Breast epithelium (tissue), 4 donors: ENCODE measurements around the gene KPNA1. TPM values are rescaled to one million over a fixed set of nuclear protein-coding genes. Genes with fewer than 3 reads are reported as not detected.
"Not testable (repeated sequence)": the region's sequence is repeated elsewhere in the genome, so short reads cannot be mapped to it uniquely, and the experiment has no call there.

Source experiments
- DNase-seq, 2 donors: peaks; one replicate each; pipeline ENCODE4 v3.0.0-alpha.2; 2019; ENCODE audit warnings: low spot score in 2 of 2
- H3K27ac ChIP-seq, 2 donors: fragments of 200-600 bp; sonication (generic) in 1 of 2; one replicate each; pipeline ENCODE4 v1.5.1; 2016 to 2019; ENCODE audit warnings: mild to moderate bottlenecking in 1 of 2
- H3K27me3 ChIP-seq, 2 donors: fragments of 200-600 bp; sonication (generic) in 1 of 2; one replicate each; pipeline versions ENCODE4 v1.5.1 to v1.6.0; 2017 to 2019; ENCODE audit warnings: control low read depth in 1 of 2, mild to moderate bottlenecking in 1 of 2
- H3K36me3 ChIP-seq: fragments of 200-600 bp; one replicate; pipeline ENCODE4 v1.5.1; 2019
- H3K4me1 ChIP-seq, 2 donors: fragments of 200-600 bp; sonication (generic); one replicate each; pipeline ENCODE4 v1.5.1; 2016 to 2019; ENCODE audit warnings: control low read depth in 1 of 2
- H3K4me3 ChIP-seq, 3 donors: fragments of 200-600 bp; sonication (generic); 1 replicate in 2 of 3; 2 replicates in 1 of 3; pipeline ENCODE4 v1.5.1; 2016 to 2019; ENCODE audit warnings: mild to moderate bottlenecking in 3 of 3, moderate library complexity in 2 of 3
- H3K9me3 ChIP-seq, 2 donors: fragments of 200-600 bp; sonication (generic) in 1 of 2; one replicate each; pipeline ENCODE4 v1.5.1; 2016 to 2019; ENCODE audit warnings: control low read depth in 1 of 2
- POLR2A ChIP-seq: fragments of 450-650 bp; IDR thresholded peaks from one replicate; pipeline ENCODE4 v1.6.1; 2016; ENCODE audit warnings: antibody characterized with exemption, mild to moderate bottlenecking, moderate library complexity
- POLR2AphosphoS5 ChIP-seq, 3 donors: sonication (generic); formaldehyde crosslinking; IDR thresholded peaks; one replicate each; pipeline ENCODE4 v1.6.1; 2017; ENCODE audit warnings: antibody characterized with exemption in 3 of 3
- intact Hi-C: fragments of 100-400 bp; cut with DNase I; formaldehyde crosslinking; loops from one replicate; pipeline ENCODE4 v1.15.1; 2023; ENCODE audit warnings: low total_unique reads
- total RNA-seq, 3 donors: library from RNA; depleted of rRNA; stranded (reverse); fragments of >200 nt; gene quantifications; one replicate each; pipeline ENCODE4 v1.1.0, GENCODE V29; 2016
- TF ChIP-seq, protein P1 (sequence below), 3 donors: fragments of 450-650 bp; IDR thresholded peaks; one replicate each; pipeline ENCODE4 v1.5.1; 2016 to 2017; ENCODE audit warnings: antibody characterized with exemption in 3 of 3, mild to moderate bottlenecking in 3 of 3, moderate library complexity in 3 of 3

The KPNA1 gene
- total RNA-seq, 3 donors from 2014 or later = 40.3 to 51.7 (median 42.4) TPM

DNA sequence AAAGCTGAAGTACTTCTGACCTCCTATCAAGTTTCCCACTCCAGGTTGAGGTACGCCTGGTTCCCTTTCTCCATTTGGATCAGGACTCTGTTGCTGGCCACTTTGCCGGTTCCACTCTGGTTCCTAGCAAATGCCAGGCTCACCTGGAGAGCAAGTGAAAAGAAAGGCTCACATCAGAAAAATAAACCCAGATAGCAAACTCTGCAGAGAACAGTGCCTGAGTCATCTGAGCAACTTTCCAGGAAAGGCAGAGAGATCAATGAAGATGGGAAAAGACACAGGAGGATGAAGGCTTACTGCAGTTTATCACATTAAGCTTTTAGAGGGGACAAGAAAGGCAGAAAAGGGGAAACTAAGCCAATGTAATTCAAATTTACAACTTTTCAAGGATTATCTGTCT is 57.0 kb downstream of the KPNA1 start:
- Histone ChIP-seq H3K27ac (no peak overlapping the region), H3K27me3 (no peaks in the 10 kb centered on the region), H3K36me3 (no peaks in the 10 kb centered on the region), H3K9me3 (no peaks in the 10 kb centered on the region), H3K4me3 (no peak overlapping the region), H3K4me1 (no peaks in the 10 kb centered on the region)
- no peak for DNase-seq
- intact Hi-C loops = no loop called here
- TF ChIP-seq, protein P1, sequence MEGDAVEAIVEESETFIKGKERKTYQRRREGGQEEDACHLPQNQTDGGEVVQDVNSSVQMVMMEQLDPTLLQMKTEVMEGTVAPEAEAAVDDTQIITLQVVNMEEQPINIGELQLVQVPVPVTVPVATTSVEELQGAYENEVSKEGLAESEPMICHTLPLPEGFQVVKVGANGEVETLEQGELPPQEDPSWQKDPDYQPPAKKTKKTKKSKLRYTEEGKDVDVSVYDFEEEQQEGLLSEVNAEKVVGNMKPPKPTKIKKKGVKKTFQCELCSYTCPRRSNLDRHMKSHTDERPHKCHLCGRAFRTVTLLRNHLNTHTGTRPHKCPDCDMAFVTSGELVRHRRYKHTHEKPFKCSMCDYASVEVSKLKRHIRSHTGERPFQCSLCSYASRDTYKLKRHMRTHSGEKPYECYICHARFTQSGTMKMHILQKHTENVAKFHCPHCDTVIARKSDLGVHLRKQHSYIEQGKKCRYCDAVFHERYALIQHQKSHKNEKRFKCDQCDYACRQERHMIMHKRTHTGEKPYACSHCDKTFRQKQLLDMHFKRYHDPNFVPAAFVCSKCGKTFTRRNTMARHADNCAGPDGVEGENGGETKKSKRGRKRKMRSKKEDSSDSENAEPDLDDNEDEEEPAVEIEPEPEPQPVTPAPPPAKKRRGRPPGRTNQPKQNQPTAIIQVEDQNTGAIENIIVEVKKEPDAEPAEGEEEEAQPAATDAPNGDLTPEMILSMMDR (IDR thresholded peaks at IDR 0.05) = no peak
- no peak for TF ChIP-seq POLR2A
- no peak for TF ChIP-seq POLR2AphosphoS5 (IDR thresholded peaks at IDR 0.05)

DNA sequence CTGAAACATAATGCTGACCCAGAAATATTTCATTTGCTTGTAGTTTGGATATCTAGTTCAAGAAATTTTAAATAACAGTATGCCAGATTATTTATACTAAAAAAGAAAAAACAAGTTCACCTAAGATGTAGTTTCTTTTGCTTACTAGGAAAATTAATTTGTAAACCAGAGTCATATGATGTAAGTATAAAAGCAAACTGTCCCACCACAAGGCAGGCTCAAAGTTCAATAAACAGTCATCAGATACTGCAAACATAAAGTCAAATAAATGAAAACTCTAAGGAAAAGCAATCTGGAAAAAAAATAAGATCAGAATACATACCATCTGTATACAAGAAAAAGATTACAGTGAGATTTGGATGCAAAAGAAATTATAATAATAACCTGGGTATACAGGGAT is 58.7 kb downstream of the KPNA1 start:
- no peak for TF ChIP-seq POLR2AphosphoS5 (IDR thresholded peaks at IDR 0.05)
- TF ChIP-seq, protein P1 (IDR thresholded peaks at IDR 0.05) = no peak
- TF ChIP-seq POLR2A = no peak
- H3K9me3 ChIP-seq = no peaks in the 10 kb centered on the region
- no peak overlapping the region for H3K4me3 ChIP-seq
- no peak for DNase-seq
- intact Hi-C loops = no loop called here
- no peak overlapping the region for H3K27ac ChIP-seq
- no peaks in the 10 kb centered on the region for H3K4me1 ChIP-seq
- no peaks in the 10 kb centered on the region for H3K36me3 ChIP-seq
- H3K27me3 ChIP-seq = no peaks in the 10 kb centered on the region

DNA sequence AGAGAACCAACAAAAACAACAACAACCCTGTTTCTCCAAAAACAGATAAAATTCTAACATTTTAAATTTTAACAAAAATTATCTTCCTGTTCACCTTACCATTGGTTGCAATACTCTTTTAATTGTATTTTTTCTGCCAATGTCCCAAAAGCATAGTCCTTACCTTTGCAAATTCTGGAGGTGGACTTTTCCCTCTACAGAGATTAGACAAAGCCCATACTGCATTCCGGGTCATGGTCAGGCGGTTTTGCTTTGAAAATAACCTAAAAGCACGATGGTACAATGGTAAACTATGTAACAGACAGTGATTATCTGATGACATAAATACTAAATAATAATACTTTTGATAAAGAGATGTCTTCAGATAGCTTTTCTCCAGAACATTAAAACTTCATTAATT is 63.4 kb downstream of the KPNA1 start:
- DNase-seq = no peak
- H3K27ac ChIP-seq = no peak overlapping the region
- TF ChIP-seq POLR2AphosphoS5 (IDR thresholded peaks at IDR 0.05) (no peak), POLR2A (no peak)
- TF ChIP-seq, protein P1 (IDR thresholded peaks at IDR 0.05) = no peak
- intact Hi-C loops = no loop called here
- H3K9me3 ChIP-seq = no peaks in the 10 kb centered on the region
- H3K36me3 ChIP-seq = no peaks in the 10 kb centered on the region
- no peak overlapping the region for H3K4me3 ChIP-seq
- no peaks in the 10 kb centered on the region for H3K4me1 ChIP-seq
- H3K27me3 ChIP-seq = no peaks in the 10 kb centered on the region

DNA sequence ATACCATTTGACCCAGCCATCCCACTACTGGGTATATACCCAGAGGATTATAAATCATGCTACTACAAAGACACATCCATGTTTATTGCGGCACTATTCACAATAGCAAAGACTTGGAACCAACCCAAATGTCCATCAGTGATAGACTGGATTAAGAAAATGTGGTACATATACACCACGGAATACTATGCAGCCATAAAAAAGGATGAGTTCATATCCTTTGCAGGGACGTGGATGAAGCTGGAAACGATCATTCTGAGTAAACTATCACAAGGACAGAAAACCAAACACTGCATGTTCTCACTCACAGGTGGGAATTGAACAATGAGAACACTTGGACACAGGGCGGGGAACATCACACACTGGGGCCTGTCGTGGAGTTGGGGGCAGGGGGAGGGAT is 66.5 kb downstream of the KPNA1 start:
- H3K36me3 ChIP-seq, H3K4me3 ChIP-seq, intact Hi-C loops, H3K27me3 ChIP-seq, H3K27ac ChIP-seq, H3K4me1 ChIP-seq, DNase-seq, H3K9me3 ChIP-seq: not testable (repeated sequence)

DNA sequence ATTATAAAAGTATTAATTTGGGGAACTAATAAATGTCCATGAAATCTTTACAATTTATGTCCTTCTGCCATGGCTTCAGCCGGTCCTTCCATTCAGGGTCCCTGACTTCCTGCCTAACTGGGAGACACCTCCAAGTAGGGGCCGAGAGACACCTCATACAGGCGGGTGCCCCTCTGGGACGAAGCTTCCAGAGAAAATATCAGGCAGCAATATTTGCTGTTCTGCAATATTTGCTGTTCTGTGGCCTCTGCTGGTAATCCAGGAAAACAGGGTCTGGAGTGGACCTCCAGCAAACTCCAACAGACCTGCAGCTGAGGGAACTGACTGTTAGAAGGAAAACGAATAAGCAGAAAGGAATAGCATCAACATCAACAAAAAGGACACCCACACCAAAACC is 70.2 kb downstream of the KPNA1 start:
- H3K4me1 ChIP-seq, H3K27me3 ChIP-seq, intact Hi-C loops, H3K27ac ChIP-seq, DNase-seq, H3K9me3 ChIP-seq, H3K36me3 ChIP-seq, H3K4me3 ChIP-seq: not testable (repeated sequence)

DNA sequence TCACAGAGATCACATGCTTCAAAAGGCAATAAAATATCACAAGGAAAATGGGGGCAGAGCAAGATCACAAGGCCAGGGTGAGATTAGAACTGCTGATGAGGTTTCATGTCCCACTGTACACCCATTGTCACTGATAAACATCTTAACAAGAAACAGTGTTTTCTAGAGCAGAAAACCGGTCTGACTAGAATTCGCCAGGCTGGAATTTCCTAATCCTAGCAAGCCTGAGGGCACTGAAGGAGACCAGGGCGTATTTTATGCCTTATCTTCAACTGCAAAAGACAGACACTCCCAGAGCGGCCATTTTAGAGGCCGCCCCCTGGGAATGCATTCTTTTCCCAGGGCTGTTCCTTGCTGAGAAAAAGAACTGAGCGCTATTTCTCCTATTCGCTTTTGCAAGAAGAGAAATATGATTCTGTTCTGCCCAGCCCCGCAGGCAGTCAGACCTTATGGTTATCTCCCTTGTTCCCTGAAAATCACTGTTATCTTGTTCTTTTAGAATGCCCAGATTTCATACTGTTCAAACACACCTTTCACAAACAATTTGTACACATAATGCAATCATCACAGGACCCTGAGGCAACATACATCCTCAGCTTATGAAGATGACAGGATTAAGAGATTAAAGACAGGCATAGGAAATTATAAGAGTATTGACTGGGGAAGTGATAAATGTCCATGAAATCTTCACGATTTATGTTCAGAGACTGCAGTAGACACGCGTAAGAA is 70.8 kb downstream of the KPNA1 start:
- H3K4me3 ChIP-seq, H3K9me3 ChIP-seq, intact Hi-C loops, DNase-seq, H3K36me3 ChIP-seq, H3K4me1 ChIP-seq, H3K27ac ChIP-seq, H3K27me3 ChIP-seq: not testable (repeated sequence)

DNA sequence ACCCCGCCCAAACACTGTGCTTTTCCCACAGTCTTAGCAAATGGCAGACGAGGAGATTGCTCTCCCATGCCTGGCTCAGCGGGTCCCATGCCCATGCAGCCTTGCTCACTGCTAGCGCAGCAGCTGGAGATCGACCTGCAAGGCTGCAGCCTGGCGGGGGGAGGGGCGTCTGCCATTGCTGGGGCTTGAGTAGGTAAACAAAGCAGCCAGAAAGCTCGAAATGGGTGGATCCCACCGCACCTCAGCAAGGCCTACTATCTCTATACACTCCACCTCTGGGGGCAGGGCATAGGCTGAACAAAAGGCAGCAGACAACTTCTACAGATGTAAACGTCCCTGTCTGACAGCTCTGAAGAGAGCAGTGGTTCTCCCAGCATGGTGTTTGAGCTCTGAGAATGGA is 71.6 kb downstream of the KPNA1 start:
- intact Hi-C loops = no loop called here
- Histone ChIP-seq H3K27ac (no peak overlapping the region), H3K9me3 (peaks cover 0 to 4% of the 10 kb centered on the region in 2 donors), H3K4me1 (no peaks in the 10 kb centered on the region), H3K4me3 (no peak overlapping the region), H3K36me3 (peaks cover 12% of the 10 kb centered on the region), H3K27me3 (no peaks in the 10 kb centered on the region)
- no peak for DNase-seq
- TF ChIP-seq POLR2AphosphoS5 (IDR thresholded peaks at IDR 0.05) (no peak), POLR2A (no peak)
- TF ChIP-seq, protein P1 (IDR thresholded peaks at IDR 0.05) = no peak
